ENCODE results near the gene GBP2.
"Not testable (repeated sequence)": the region's sequence is repeated elsewhere in the genome, so short reads cannot be mapped to it uniquely, and the experiment has no call there.

GBP2 gene, protein sequence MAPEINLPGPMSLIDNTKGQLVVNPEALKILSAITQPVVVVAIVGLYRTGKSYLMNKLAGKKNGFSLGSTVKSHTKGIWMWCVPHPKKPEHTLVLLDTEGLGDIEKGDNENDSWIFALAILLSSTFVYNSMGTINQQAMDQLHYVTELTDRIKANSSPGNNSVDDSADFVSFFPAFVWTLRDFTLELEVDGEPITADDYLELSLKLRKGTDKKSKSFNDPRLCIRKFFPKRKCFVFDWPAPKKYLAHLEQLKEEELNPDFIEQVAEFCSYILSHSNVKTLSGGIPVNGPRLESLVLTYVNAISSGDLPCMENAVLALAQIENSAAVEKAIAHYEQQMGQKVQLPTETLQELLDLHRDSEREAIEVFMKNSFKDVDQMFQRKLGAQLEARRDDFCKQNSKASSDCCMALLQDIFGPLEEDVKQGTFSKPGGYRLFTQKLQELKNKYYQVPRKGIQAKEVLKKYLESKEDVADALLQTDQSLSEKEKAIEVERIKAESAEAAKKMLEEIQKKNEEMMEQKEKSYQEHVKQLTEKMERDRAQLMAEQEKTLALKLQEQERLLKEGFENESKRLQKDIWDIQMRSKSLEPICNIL

DNA sequence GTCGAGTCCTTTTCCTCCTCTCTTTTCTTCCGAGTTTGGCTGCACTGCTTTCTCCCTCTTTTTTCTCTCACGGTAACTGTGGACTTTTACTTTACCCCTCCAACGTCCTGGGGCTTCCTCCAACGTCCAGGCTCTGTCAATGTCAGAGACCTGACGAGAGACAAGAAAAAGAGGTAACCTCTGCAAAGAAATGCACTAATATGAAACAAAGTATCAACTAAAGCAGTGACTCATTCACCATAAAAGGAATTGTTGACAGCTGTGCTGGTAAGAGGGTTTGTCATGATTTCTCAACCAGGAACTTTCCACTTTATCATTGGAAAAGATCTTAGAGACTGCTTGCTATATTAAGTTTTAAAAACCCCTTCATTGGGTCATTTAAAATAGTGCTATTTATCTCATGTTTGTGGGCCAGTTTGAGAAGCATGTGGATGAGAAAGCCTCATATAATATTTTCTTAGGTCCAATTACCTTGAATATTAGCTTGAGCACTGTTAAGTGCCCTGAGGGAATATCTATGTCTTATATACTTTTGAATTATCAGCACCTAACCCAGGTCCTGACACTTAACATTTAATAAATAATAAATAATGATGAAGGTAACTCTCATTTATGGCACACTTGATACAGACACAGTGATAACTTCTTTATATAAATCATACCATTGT lies at the start of gene GBP2:
GBP2 (minus strand) TSS at position 202 of the 668 bp plus-strand sequence. CDS start 4,148 bp downstream, outside the sequence.
- no peak for FAIRE-seq

DNA sequence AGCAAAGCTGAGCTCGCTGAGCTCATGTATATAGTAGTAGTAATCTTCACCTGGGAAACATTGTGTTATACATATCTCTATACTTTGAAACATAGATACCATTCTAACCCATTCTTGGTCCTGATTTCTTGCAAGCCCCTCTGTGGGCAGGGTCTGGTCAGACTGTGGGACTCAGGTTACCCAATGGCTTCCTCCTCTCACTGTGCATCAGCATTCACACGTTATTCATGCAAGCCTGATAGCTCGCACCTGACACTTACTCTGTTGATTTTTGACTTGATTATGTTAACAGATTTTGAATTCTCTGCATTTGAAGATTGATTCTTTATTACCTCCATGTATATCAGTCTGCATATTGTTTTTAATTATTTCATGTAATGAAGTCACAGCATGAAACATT lies 48.6 kb upstream of the GBP2 start:
- no peak for FAIRE-seq

DNA sequence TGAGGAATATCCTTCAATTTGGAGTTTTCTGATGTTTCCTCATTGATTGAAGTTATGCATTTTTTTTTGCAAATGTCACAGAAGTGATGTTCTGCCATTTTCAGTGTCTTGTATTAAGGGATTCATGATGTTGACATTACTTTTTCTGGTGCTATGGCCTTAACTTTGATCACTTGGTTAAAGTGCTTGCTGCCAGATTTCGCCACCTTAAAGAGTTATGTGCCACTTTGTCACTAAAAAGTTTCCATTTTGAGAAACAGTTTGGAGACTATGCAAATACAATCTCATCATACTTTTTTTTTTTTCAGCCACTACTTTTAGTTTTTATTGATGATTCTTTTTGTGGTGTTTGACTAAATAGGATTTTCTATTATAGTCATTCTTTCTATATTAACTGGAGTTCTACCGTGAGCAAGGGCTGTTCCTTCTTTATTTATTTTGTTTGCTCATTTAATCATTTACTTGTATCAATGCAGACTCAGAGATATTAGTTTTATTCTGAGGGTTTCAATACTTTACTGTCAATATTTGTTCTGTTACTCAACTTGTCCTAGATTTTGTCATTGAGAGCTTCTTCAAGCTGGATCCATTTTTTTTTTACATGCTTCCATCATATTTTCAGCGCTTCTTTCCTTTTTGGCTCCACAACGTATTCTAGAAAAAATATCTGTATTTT lies 46.7 kb upstream of the GBP2 start:
- FAIRE-seq: no peak

DNA sequence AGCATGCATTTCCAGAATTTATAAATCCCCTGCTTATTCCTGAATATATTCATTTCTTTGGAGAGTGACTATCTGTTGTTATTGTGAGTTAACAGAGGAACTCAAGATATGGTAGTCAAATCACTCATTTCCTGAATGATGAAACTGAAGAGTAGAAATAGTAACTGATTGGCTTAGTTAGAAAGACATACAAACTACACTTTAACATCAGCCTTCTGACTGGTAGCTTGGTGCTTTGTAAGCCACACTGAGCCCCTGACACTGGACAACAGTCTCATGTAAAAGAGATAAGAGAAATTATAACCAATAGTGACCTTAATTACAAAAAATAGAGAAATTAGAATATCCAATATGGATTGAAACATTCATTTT lies 45.1 kb upstream of the GBP2 start:
- FAIRE-seq: no peak

DNA sequence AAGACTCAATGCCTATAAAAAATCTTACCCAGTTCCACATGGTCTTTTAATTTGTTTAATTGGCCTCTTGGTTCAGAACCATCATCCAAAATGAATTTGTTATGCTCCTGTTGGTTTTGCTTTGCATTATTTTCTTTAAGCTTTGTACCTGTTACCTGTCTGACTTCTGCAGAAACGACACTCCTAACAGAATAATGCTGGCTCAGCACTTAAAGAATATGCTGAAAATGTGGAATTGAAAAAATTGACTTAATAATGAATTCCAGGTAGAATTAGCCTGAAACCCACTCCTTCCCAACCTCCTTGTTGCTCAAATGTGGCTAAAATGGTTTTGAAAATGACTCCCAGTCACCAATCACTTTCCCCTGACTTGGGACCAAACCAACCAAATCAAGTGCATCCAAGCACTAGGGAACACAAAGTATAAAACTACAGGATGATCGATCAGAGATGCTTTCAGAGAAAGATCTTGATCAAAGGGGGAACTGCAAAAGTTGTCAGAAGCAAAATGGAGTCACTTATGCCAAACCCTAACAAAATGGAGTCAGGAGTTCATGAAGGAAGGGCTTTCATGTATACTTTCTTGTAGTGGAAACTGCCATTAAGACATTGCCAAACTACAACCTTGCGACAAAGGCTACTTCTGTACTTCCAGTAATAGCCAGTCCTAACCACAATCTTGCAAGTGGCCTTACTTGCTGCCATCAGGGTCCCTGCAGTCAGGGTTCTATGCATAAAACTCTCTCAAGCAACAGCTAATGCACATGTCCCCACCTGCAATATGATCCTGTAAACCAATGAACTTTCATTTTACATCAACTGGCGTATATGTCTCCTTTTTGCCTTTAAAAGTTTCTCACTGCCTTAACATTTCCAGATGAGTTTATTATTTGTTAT lies 44.5 kb upstream of the GBP2 start:
- FAIRE-seq: no peak

DNA sequence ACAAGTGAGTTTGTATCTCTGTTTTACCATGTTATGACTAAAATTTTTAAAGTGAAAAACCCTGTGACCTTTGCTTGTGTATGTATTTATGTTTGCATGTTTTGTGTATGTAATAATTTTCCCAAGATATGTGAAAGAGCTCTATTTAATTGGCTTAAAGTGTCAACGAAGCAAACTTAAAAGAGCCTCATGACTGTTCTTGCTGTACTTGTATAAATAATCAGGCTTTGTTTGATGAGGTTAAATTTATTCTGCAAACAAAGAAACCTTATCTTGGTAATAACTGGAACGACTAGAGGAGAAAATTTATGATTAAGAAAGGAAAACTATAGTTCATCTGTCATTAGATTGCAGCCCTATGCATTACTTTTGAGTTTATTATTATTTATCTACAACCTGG lies 43.3 kb upstream of the GBP2 start:
- no peak for FAIRE-seq

DNA sequence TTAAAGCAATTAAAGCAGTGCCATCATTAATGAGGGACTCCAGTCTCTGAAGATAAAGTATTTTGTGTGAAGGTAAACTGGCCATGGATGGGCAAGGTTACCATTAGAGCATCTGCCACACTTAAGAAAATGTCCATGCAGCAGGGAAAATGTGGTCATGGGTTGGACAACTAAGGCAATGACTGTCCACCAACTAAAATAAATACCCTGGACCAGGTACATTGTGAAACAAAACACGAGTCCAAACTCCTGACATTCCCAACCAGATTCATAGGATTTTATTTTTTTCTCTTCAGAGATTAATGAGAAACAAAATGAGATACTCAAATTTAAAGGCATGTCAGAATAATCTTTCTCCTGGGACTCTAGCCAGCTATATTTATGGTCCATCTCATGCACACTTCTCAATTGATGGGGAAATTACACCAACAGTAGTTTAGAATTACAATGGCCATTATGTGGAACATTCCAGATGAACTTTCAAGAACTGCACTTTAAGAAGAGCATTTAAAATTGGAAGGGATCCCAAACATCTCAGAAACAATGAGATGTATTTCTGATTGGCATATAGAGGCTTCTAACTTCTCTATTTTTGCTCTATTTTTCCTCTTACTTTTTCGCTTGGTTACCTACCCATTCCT lies 41.8 kb upstream of the GBP2 start:
- FAIRE-seq: no peak

DNA sequence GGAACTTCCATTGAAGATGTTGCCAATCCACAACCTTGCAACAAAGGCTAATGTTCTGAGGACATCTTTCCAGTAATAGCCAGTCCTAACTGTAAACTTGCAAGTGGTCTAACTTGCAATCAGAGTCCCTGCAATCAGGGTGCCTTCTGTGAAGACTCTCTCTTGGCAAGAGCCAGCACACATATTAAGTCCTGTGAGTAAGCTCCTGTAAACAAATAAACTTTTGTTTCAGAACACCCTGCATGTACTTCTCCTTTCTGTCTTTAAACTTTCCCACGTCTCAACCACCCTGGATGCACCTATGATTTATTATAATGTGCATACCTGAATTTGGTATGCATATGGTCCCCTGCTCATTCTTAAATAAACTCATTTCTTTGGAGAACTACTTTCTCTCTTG lies 40.8 kb upstream of the GBP2 start:
- FAIRE-seq: no peak

DNA sequence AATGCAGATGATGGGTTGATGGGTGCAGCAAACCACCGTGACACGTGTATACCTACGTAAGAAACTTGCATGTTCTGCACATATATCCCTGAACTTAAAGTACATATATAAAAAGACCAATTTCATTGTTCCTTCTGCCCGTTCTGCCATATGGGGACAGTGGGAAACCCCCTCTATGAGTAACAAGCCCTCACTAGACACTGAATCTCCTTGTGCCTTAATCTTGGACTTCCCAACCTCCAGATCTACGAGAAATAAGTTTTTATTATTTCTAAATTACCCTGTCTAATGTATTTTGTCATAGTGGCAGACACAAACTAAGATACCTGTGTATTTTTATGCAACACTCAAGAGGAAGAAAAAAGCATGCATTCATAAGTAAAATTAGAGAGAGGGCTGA lies 39.9 kb upstream of the GBP2 start:
- no peak for FAIRE-seq

DNA sequence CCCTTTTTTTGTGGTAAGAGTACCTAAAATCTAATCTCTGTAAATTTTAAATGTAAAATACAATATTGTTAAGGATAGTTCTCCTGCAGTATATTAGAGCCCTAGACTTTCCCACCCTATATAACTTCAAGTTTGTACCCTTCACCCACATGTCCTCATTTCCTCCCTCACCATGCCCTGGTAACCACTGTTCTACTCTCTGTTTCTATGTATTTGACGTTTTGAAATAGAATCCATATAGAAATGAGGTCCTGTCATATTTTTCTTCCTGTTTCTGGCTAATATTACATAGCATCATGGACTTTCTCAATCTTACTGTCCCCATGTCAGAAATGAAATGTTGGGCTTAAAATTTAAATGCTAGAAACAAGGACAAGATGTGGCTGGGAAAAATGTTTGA lies 25.1 kb upstream of the GBP2 start:
- no peak for FAIRE-seq

DNA sequence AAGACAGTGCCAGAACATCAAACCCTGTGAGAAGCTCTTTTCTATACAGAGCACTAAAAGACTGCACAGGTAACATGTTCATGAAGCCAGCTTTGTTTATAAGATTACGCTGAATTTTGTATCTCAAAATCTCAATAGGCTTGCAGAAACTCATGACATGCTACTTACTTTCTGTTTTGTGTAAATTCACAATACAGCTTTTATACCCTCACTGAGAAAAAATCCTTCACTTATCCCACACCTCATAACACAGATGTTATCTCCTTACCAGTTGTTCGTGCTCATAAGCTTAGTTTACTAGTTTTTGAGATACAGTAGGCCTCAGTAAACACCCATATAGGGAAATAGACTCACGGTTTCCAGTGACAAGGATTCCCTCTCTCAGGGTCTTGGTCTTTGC lies 24.1 kb upstream of the GBP2 start:
- FAIRE-seq: no peak

DNA sequence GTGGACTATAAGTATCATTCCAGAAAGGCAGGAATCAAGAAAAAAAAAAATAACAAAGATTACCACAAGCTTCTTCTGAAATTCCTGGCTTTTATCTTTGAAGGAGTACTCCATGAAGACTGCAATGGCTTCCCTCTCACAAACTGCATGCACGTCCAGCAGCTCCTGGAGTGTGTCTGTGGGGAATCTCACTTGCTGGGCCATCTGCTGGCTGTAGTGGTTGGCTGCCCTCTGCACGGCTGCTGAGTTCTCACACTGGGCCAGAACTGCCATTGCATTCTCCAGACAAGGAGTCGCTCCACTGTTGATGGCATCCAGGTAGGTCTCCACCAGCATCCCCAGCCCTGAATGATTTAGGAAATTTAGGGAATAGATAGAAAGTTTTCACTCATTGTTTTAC lies 23.3 kb upstream of the GBP2 start:
- FAIRE-seq: no peak

DNA sequence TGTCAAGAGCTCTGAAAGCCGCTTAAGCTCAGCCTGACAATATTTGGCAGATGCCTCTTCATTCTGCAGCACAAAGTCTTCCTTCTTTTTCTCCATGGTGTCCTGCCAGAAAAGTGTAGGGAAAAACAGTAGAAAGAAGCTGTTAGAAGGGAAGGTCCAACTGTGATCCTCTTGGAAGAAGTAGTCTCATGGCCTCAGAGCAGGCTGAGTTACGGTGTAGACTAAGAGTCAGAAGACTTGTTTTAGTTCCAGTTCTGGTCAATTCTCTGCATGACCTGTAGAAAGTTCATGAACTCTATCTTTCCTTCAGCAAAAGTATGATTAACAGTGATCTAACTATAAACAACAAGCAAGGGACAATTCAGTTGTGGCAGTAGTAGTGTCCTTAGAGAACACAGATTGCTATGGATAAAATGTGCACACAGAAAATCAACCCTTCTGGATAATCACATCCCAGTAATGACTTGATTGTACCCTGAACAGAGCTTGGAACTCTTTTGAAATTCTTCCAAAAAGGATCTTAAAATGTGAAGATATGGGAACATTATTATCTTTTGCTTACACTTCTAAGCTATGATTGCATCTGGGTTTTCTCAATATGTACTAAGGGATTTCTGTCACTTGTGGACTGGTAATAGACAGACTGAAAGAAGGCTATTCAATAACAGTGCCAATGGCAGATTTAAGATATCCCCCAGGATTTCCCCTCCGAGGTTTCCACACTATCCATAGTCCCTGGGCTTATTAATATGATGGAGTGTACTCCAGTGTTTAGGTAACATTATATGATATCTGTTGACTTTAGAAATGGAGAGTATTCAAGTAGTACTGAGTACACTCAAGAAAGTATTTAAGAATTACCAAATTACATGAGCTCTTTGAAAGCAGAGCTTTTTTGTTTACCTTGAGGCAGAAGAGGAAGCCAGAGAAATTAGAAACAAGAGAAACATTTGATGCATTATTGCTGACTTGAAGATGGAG lies 22.1 kb upstream of the GBP2 start:
- no peak for FAIRE-seq

DNA sequence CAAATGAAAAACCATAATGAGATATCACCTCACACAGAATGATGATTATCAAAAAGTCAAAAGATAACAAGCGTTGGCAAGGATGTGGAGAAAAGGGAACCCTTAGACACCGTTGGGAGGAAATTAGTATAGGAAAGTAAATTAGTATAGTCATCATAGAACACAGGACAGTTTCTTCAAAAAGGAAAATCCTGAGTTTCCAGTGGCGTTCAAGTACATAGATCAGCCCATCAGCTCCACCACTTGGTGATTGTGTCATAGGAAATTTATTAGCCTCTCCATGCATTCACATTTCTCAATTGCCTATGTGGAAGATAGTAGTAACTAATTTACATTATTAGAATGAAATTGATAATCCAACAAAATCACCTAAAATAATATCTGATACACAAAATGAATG lies 20.8 kb upstream of the GBP2 start:
- FAIRE-seq: no peak

DNA sequence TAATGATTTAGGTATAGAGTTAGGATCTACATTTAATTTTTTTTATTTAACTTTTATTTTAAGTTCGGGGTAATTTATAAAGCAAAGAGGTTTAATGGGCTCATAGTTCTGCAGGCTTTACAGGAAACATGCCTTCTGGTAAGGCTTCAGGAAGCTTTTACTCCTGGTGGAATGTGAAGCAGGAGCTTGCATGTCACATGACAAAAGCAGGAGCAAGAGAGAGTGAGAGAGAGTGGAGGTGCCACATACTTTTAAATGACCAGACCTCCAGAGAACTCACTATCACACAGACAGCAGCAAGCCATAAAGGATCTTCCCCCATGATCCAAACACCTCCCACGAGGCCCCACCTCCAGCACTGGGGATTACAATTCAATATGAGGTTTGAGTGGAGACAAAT lies 17.6 kb upstream of the GBP2 start:
- no peak for FAIRE-seq

DNA sequence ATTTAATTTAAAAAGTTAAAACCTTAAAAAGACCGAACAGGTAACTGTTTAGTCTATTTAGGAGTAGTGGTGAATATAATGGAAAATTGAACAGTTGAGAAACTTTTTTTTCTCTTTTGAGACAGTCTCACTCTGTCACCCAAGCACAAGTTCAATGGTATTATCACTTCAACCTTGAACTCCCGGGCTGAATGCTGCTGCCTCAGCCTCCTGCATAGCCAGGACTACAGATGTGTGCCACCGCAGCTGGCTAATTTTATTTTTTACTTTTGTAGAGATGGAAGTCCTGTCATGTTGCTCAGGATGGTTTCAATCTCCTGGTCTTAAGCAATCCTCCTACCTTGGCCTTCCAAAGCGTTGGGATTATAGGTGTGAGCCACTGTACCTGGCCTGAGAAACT lies 16.2 kb upstream of the GBP2 start:
- FAIRE-seq: no peak

DNA sequence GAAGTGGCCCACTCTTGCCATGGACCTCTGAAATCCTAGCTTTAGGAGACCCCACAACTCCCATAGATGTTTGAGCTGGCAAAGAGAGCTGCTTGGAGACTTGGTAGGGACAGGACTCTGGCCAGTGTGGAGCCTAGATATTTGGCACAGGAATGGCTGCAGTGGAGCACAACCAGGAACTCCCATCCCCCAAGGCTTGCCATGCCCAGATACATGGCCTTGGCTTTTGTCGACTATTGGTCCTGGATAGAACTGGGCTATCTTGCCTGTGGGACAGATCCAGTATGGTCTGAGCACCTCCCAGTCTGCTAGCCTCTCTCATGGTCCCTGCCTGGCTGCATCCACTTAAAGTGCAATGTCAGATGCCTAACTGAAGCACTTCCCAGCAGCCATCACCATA lies 7.8 kb upstream of the GBP2 start:
- FAIRE-seq: no peak

DNA sequence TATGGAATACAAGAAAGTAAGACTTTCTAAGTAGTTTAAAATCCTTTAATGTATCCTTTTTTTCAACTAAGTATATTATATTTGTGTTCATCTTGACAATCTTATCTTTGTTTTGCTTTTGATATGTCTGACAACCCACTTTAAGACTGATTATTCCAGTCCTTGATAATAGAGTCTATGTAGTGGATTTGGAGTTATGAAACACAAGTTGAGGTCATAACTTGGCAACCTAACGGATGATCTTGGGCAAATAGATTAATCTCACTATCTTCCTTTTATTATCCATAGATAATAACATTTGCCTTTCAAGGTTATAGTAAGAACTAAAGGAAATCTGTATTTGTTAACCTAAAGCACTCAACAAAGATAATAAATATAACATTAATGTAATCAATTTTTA lies 4.8 kb upstream of the GBP2 start:
- no peak for FAIRE-seq

DNA sequence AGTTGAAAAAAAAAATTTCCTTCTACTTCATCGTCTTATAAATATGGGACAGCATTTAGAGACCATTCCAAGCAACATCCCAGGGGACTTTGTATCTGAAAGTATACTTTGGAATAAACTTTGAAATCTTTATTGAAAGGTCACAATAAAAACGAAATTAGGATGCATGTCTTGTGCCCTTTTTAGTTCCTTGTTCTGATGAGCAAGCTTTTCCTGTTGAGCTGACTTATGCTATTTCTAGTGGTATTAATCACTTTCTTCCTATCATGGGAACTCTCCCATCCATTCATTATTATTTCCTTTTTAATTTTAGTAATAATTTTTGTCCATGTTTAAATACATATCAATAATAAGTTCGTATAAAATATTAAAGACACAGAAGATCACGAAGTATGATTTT lies 4.0 kb upstream of the GBP2 start:
- no peak for FAIRE-seq

DNA sequence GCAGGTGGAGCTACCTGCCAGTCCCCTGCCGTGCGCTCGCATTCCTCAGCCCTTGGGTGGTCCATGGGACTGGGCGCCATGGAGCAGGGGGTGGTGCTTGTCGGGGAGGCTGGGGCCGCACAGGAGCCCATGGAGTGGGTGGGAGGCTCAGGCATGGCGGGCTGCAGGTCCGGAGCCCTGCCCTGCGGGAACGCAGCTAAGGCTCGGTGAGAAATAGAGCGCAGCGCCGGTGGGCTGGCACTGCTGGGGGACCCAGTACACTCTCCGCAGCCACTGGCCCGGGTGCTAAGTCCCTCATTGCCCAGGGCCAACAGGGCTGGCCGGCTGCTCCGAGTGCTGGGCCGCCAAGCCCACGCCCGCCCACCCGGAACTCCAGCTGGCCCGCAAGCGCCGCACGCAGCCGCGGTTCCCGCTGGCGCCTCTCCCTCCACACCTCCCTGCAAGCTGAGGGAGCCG lies 2.1 kb upstream of the GBP2 start:
- not testable (repeated sequence) for FAIRE-seq

All from G401.6 (cell line).